GM12874 (cell line): ENCODE measurements around the gene GYS1.
A peak's percentile ranks its signal among the peaks of the same experiment; 100 is the strongest.

Source experiments
- TF ChIP-seq, protein P1 (sequence below): IDR thresholded peaks from 2 replicates; pipeline ENCODE4 v1.5.1; 2011; ENCODE audit warnings: low read depth, mild to moderate bottlenecking, control low read depth, low read length, moderate library complexity; ENCODE audit not compliant: insufficient read depth

GYS1 gene

DNA sequence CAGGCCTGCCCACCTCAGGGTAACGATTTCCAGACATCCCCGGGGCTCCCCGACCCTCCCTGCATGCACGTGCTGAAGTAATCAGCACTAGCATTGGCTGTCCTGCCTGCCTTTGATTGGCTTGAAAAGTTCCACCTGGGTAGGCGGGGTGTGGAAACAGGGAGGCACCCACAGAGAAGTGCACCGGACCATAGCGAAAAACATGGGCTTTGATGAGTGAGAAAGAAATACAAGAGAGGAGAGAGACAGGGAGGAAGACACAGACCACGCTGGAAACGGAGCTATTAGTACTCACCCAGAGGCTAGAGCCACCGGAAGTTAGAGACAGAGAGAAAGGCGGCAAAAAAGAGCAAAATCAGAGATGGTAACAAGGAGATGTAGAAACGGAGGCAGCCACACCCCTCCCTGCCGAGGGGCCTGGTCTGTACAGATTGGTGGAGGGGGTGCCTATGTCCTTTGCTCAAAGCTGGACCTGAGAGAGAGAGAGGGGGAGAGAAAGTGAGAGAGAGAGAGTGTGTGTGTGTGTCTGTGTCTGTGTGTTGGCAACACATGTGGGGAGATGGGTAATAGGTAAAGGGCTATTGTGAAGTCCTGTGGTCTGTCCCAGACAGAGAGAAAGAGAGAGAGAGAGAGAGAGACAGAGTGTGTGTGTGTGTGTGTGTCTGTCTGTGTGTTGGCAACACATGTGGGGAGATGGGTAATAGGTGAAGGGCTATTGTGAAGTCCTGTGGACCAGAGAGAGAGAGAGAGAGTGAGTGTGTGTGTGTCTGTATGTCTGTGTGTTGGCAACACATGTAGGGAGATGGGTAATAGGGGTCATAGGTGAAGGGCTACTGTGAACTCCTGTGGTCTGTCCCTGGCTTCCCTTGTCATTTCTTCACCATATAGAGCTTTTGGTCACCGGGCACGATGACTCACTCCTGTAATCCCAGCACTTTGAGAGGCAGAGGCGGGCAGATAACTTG lies 28.1 kb upstream of the GYS1 start:
- TF ChIP-seq, protein P1, sequence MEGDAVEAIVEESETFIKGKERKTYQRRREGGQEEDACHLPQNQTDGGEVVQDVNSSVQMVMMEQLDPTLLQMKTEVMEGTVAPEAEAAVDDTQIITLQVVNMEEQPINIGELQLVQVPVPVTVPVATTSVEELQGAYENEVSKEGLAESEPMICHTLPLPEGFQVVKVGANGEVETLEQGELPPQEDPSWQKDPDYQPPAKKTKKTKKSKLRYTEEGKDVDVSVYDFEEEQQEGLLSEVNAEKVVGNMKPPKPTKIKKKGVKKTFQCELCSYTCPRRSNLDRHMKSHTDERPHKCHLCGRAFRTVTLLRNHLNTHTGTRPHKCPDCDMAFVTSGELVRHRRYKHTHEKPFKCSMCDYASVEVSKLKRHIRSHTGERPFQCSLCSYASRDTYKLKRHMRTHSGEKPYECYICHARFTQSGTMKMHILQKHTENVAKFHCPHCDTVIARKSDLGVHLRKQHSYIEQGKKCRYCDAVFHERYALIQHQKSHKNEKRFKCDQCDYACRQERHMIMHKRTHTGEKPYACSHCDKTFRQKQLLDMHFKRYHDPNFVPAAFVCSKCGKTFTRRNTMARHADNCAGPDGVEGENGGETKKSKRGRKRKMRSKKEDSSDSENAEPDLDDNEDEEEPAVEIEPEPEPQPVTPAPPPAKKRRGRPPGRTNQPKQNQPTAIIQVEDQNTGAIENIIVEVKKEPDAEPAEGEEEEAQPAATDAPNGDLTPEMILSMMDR = no peak

DNA sequence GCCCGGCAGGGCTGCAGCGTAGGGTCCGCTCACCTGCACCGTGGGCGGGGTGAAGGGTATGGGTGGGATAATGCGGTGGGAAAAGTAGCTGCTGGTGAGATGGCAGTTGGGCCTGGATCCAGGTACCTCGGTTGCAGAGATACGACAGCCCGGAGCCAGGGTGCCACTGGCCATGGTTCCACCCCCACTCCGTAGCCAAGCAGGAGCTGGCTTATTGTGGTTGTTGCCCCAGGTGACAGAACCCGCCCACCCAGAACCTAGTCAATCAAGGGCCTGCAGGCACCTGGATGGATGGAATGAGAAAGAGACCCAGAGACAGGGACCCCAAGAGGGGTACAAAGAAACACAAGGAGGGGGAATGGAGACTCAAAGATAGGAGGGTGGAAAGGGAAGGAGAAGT lies 27.2 kb upstream of the GYS1 start:
- TF ChIP-seq, protein P1 = no peak

DNA sequence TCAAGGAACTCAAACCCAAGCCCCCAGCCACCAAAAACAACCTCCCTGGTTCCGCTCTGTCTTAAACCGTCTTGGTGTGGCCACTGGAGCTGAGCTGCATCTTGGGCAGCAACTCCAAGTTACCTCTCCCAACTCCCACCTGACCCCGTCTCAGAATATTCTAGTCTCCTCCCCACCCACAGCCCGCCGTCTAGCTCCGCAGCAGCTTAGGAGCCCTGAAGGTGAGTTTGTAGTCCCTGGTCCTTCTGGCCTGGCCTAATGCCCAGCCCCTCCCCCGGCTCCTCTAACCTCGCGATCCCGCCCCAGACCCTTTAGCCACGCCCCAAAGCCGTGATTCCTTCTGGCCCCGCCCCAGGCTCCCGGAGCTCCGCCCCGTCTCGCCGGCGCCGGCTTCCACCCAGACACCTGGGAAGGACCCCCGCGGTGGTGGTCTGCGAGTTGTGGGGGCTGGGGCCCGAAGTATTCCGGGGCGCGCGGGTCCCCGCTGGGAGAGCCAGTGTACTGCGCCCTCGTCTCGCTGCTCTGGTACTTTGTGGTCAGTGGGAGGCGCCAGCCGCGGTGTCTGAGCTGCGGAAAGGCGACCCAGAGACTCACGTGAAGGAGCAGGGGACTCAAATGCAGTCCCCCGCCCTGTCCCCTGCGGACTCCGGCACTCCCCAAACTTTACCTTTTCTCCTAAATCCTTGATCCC lies 26.3 kb upstream of the GYS1 start:
- TF ChIP-seq, protein P1 = 0 out of 2 replicates have a peak, but pooled peaks have one; percentile 5

DNA sequence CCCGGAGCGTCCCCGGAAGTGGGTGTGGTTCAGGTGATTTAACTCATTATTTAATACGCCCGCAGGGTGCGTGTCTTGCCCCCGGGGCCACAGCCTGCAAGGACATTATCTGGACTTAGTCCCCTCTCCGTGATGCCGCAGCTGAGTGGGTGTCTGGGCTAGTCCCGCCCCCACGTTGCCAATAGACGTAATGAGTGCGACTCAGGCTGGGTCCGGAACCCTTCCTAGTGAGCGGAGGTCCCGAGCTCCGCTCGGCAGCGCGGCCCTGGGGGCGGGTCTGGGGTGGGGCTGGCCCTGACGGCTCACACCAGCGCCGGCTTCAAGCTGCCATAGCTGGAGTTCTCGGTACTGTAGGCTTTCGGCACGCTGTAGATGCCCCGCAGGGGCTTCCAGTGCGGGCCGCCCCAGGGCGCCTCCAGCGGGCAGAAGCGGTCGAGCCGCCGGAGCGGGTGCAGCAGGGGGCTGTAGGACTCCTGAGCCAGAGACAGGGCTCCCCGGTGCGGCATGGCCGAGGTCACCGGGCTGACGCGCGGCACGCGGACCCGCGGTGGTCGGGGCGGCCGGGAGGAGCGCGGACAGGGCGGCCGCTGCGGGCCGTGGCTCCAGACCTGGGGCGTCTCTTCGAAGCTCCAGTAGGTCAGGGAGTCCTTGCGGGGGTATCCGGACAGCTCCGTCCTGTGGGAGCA lies 24.7 kb upstream of the GYS1 start:
- TF ChIP-seq, protein P1 = peak; percentile 84

DNA sequence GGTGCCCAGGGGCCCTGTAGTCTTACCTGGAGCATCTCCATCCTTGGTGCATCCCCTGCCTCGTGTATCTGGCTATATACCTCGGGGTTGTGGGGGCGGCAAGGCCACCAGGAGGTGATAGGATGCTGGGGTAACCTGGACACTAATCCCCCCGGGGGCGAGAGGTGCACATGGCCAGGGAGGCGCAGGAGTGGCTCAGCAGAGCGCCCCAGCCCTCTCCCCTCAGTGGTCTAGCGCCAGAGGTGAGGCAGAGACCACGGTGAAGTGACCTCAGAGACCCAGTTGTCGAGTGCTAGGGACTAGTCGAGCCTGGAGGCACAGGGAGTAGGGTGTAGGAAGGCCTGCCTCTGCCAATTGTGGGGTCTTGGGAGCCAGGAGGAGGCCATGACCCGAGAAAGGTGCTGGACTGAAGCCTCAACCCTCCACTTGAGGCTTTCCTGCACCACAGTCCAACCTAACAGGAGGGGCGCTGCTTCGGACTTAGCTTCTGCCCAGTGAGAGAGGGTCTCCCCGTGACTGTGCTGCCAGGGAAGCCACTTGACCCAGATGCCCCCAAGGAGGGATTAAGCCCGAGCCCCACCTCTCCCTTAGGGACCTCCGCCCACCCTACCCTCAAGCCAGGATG lies 24.0 kb upstream of the GYS1 start, which contains the start of gene LHB:
TSS of gene LHB (minus strand) at position 51 of the 625 bp plus-strand sequence. CDS start at position 41, 10 bp downstream.
- TF ChIP-seq, protein P1 = no peak

DNA sequence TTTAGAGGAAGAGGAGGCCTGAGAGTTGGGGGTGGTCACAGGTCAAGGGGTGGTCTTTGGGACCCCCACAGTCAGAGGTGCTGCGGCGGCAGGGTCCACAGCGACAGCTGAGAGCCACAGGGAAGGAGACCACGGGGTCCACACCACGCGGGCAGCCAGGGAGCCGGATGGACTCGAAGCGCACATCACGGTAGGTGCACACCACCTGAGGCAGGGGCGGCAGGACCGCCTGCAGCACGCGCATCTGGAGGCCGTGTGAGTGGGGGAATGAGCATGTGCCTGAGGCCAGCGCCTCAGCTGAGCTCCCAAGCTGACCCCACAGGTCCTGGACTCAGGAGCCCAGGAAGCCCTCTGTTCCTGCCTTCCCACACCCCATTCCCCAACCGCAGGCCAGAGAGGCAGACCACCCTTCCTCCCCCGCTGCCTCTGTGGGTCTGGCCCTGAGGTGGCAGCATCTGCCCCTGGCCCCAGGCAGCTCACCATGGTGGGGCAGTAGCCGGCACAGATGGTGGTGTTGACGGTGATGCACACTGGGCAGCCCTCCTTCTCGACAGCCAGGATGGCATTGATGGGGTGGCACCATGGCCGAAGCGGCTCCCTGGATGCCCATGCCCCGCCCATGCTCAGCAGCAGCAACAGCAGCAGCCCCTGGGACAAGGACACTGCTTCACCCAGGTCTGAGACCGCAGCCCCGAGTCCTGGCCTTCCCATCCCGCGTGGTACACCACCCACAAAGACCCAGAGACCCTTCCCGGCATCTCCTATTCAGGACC lies 23.1 kb upstream of the GYS1 start:
- TF ChIP-seq, protein P1 = no peak
